GM12892 (cell line): ENCODE measurements around the gene ZFP30.

Experiments
- POLR2A ChIP-seq: IDR thresholded peaks from 2 replicates; pipeline ENCODE4 v1.6.1; 2011; ENCODE audit warnings: low read depth, low read length, control low read depth
- POLR2AphosphoS5 ChIP-seq: IDR thresholded peaks from 2 replicates; pipeline ENCODE4 v1.6.1; 2011; ENCODE audit warnings: low read depth, low read length, control low read depth
- TAF1 ChIP-seq: IDR thresholded peaks from 2 replicates; pipeline ENCODE4 v1.6.1; 2011; ENCODE audit warnings: low read depth, mild to moderate bottlenecking, control low read depth, low read length, borderline replicate concordance

- TF ChIP-seq TAF1 (no peak), POLR2A (no peak), POLR2AphosphoS5 (no peak)
These were observed 71.9 kb downstream of the ZFP30 start for GRCh38 chr19:37583340-37583739.
